ENCODE data around the gene TOLLIP.

DNA sequence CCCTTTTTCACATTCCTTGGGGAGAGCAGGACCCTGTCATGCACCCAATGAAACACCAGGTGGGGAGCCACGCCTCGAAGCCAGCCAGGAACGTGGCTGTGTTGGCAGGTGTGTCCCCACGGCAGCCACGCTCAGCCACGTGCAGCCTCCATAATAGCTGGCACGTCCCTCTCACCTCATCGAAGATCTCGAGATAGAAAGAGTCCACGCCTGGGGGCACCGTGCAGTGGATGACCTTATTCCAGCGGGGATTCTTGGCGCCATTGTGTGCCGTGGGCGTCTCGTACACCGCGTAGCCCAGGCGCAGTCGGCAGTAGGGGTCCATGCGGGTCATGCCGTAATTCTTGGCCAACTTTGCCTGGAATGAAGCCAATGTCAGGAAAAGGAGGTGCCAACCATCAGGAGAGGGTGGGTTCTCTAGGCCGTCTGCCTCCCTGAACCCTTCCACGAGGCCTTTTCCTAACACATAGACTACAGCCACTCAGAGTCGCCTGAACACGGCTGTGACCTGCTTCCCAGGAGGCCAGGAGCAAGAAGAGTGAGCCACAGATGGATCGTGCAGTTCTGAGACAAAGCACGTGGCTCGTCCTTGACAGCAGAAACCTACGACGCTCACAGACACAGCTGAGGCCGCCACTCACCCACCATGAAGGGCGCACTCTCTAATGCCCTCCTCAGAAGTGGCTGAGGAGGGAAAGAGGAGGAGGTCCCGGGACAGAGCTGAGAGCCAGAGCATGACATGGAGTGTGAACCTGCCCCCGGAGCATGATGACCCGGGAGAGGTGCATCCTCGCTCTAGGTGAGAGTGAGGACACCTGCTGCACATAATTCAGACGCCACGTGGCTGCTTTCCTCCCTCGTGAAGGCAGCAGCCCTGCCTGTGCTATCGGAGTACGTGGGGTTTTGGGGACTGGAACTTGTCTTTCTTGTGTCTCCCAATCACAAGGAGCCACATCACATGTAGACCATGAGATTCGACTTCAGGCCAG is 19.1 kb downstream of the TOLLIP start:
- TF ChIP-seq, protein P1, sequence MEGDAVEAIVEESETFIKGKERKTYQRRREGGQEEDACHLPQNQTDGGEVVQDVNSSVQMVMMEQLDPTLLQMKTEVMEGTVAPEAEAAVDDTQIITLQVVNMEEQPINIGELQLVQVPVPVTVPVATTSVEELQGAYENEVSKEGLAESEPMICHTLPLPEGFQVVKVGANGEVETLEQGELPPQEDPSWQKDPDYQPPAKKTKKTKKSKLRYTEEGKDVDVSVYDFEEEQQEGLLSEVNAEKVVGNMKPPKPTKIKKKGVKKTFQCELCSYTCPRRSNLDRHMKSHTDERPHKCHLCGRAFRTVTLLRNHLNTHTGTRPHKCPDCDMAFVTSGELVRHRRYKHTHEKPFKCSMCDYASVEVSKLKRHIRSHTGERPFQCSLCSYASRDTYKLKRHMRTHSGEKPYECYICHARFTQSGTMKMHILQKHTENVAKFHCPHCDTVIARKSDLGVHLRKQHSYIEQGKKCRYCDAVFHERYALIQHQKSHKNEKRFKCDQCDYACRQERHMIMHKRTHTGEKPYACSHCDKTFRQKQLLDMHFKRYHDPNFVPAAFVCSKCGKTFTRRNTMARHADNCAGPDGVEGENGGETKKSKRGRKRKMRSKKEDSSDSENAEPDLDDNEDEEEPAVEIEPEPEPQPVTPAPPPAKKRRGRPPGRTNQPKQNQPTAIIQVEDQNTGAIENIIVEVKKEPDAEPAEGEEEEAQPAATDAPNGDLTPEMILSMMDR (IDR thresholded peaks at IDR 0.05), result no peak
- no peak for TF ChIP-seq ZNF396 (CRISPR knock-in tag; IDR thresholded peaks at IDR 0.05; ENCODE audit: borderline replicate concordance)
- TF ChIP-seq NR2C2 (CRISPR knock-in tag; IDR thresholded peaks at IDR 0.05), result no peak
- TF ChIP-seq GTF2I (CRISPR knock-in tag; conservative IDR thresholded peaks at IDR 0.05), result no peak
- TF ChIP-seq TEAD4 (CRISPR knock-in tag; IDR thresholded peaks at IDR 0.05), result no peak
- TF ChIP-seq, protein P2, sequence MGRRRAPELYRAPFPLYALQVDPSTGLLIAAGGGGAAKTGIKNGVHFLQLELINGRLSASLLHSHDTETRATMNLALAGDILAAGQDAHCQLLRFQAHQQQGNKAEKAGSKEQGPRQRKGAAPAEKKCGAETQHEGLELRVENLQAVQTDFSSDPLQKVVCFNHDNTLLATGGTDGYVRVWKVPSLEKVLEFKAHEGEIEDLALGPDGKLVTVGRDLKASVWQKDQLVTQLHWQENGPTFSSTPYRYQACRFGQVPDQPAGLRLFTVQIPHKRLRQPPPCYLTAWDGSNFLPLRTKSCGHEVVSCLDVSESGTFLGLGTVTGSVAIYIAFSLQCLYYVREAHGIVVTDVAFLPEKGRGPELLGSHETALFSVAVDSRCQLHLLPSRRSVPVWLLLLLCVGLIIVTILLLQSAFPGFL (CRISPR knock-in tag; IDR thresholded peaks at IDR 0.05; ENCODE audit: borderline replicate concordance), result no peak
- TF ChIP-seq, protein P3, sequence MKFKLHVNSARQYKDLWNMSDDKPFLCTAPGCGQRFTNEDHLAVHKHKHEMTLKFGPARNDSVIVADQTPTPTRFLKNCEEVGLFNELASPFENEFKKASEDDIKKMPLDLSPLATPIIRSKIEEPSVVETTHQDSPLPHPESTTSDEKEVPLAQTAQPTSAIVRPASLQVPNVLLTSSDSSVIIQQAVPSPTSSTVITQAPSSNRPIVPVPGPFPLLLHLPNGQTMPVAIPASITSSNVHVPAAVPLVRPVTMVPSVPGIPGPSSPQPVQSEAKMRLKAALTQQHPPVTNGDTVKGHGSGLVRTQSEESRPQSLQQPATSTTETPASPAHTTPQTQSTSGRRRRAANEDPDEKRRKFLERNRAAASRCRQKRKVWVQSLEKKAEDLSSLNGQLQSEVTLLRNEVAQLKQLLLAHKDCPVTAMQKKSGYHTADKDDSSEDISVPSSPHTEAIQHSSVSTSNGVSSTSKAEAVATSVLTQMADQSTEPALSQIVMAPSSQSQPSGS (CRISPR knock-in tag; IDR thresholded peaks at IDR 0.05; ENCODE audit: borderline replicate concordance, low read depth), result no peak
- TF ChIP-seq, protein P4, sequence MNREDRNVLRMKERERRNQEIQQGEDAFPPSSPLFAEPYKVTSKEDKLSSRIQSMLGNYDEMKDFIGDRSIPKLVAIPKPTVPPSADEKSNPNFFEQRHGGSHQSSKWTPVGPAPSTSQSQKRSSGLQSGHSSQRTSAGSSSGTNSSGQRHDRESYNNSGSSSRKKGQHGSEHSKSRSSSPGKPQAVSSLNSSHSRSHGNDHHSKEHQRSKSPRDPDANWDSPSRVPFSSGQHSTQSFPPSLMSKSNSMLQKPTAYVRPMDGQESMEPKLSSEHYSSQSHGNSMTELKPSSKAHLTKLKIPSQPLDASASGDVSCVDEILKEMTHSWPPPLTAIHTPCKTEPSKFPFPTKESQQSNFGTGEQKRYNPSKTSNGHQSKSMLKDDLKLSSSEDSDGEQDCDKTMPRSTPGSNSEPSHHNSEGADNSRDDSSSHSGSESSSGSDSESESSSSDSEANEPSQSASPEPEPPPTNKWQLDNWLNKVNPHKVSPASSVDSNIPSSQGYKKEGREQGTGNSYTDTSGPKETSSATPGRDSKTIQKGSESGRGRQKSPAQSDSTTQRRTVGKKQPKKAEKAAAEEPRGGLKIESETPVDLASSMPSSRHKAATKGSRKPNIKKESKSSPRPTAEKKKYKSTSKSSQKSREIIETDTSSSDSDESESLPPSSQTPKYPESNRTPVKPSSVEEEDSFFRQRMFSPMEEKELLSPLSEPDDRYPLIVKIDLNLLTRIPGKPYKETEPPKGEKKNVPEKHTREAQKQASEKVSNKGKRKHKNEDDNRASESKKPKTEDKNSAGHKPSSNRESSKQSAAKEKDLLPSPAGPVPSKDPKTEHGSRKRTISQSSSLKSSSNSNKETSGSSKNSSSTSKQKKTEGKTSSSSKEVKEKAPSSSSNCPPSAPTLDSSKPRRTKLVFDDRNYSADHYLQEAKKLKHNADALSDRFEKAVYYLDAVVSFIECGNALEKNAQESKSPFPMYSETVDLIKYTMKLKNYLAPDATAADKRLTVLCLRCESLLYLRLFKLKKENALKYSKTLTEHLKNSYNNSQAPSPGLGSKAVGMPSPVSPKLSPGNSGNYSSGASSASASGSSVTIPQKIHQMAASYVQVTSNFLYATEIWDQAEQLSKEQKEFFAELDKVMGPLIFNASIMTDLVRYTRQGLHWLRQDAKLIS (CRISPR knock-in tag; IDR thresholded peaks at IDR 0.05; ENCODE audit: borderline replicate concordance), result no peak
- TF ChIP-seq, protein P5, sequence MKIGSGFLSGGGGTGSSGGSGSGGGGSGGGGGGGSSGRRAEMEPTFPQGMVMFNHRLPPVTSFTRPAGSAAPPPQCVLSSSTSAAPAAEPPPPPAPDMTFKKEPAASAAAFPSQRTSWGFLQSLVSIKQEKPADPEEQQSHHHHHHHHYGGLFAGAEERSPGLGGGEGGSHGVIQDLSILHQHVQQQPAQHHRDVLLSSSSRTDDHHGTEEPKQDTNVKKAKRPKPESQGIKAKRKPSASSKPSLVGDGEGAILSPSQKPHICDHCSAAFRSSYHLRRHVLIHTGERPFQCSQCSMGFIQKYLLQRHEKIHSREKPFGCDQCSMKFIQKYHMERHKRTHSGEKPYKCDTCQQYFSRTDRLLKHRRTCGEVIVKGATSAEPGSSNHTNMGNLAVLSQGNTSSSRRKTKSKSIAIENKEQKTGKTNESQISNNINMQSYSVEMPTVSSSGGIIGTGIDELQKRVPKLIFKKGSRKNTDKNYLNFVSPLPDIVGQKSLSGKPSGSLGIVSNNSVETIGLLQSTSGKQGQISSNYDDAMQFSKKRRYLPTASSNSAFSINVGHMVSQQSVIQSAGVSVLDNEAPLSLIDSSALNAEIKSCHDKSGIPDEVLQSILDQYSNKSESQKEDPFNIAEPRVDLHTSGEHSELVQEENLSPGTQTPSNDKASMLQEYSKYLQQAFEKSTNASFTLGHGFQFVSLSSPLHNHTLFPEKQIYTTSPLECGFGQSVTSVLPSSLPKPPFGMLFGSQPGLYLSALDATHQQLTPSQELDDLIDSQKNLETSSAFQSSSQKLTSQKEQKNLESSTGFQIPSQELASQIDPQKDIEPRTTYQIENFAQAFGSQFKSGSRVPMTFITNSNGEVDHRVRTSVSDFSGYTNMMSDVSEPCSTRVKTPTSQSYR (CRISPR knock-in tag; IDR thresholded peaks at IDR 0.05), result no peak
- no peak for TF ChIP-seq USF2 (CRISPR knock-in tag; IDR thresholded peaks at IDR 0.05)
- TF ChIP-seq IRF1 (CRISPR knock-in tag; IDR thresholded peaks at IDR 0.05), result no peak
- no peak for TF ChIP-seq CREB1 (CRISPR knock-in tag; IDR thresholded peaks at IDR 0.05)
- no peak for TF ChIP-seq CBFB (CRISPR knock-in tag; IDR thresholded peaks at IDR 0.05; ENCODE audit: low read depth)

All from WTC11 (cell line).